ENCODE data around the gene CAMTA1.

Gene CAMTA1

DNA sequence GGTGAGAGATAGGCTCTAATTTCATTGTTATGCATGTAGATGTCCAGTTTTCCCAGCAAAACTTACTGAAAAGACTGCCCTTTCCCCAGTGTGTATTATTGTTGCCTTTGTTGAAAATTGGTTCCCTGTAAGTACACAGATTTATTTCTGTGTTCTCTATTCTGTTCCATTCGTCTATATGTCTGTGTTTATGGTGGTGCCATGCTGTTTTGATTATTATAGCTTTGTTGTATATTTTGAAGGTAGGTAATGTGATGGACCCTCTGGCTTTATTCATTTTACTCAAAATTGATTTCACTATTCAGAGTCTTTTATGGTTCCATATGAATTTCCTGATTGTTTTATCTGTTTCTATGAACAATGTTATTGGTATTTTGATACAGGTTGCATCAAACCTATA lies 610.0 kb downstream of the CAMTA1 start:
- TF ChIP-seq, protein P1, sequence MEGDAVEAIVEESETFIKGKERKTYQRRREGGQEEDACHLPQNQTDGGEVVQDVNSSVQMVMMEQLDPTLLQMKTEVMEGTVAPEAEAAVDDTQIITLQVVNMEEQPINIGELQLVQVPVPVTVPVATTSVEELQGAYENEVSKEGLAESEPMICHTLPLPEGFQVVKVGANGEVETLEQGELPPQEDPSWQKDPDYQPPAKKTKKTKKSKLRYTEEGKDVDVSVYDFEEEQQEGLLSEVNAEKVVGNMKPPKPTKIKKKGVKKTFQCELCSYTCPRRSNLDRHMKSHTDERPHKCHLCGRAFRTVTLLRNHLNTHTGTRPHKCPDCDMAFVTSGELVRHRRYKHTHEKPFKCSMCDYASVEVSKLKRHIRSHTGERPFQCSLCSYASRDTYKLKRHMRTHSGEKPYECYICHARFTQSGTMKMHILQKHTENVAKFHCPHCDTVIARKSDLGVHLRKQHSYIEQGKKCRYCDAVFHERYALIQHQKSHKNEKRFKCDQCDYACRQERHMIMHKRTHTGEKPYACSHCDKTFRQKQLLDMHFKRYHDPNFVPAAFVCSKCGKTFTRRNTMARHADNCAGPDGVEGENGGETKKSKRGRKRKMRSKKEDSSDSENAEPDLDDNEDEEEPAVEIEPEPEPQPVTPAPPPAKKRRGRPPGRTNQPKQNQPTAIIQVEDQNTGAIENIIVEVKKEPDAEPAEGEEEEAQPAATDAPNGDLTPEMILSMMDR (conservative IDR thresholded peaks at IDR 0.05; ENCODE audit: low read depth, low read length): no peak
- H3K4me3 ChIP-seq (ENCODE audit: low read length): no peak overlapping the region
- DNase-seq (ENCODE audit: low read depth): no peak

DNA sequence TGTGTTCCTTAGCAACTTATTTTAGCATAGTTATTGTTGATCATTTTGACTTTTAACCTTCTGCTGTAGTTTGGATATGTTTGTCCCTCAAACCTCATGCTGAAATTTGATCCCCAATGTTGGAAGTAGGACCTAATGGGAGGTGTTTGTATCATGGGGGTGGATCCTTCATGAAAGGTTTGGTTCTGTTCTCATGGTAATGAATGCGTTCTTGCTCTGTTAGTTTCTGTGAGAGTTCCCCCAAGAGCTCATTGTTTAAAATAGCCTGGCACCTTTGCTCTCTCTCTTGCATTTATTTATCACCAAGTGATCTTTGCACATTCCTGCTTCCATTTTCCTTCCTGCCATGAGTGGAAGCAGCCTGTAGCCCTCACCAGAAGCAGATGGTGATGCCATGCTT lies 613.7 kb downstream of the CAMTA1 start:
- no peak for DNase-seq (ENCODE audit: low read depth)
- TF ChIP-seq, protein P1 (conservative IDR thresholded peaks at IDR 0.05; ENCODE audit: low read depth, low read length): no peak
- no peak overlapping the region for H3K4me3 ChIP-seq (ENCODE audit: low read length)

DNA sequence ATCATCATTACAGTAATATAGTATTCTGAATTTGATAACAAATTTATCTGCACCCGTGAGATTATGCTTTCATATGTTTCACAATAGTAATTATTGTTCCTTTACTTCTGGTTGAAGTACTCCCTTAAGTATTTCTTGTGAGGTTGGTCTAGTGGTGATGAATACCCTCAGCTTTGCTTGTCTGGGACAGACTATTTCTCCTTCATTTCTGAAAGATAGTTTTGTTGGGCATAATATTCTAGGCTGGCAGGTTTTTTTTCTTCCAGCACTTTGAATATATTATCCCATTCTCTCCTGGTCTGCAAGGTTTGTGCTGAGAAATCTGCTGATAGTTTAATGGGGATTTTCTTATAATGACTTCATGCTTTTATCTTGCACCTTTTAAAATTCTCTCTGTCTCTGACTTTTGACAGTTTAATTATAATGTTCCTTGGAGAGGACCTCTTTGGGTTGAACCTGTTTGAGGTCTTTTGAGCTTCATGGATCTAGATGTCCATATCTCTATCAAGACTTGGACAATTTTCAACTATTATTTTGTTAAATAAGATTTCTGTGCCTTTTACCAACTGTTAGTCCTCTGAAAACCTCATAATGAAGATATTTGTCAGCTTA lies 614.4 kb downstream of the CAMTA1 start:
- no peak for DNase-seq (ENCODE audit: low read depth)
- TF ChIP-seq, protein P1 (conservative IDR thresholded peaks at IDR 0.05; ENCODE audit: low read depth, low read length): no peak
- no peak overlapping the region for H3K4me3 ChIP-seq (ENCODE audit: low read length)

DNA sequence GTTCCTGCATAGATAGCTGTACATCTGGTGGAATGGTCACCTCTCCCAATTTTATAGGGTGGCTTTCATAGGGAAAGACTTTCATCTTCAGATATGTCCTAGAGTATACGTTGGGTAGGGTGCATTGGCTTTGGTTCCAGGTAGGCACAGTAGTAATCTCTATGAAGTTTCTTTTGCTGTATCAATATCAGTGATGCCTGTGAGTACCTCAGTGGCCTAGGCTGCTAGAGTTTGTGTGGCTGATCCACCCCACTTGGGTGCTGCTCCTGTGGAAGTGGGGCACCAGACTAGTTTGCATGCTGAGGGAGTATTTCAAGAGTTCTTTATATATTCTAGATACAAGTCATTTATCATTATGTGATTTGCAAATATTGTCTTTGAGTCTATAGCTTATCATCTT lies 615.3 kb downstream of the CAMTA1 start:
- TF ChIP-seq, protein P1 (conservative IDR thresholded peaks at IDR 0.05; ENCODE audit: low read depth, low read length): no peak
- no peak overlapping the region for H3K4me3 ChIP-seq (ENCODE audit: low read length)
- no peak for DNase-seq (ENCODE audit: low read depth)

DNA sequence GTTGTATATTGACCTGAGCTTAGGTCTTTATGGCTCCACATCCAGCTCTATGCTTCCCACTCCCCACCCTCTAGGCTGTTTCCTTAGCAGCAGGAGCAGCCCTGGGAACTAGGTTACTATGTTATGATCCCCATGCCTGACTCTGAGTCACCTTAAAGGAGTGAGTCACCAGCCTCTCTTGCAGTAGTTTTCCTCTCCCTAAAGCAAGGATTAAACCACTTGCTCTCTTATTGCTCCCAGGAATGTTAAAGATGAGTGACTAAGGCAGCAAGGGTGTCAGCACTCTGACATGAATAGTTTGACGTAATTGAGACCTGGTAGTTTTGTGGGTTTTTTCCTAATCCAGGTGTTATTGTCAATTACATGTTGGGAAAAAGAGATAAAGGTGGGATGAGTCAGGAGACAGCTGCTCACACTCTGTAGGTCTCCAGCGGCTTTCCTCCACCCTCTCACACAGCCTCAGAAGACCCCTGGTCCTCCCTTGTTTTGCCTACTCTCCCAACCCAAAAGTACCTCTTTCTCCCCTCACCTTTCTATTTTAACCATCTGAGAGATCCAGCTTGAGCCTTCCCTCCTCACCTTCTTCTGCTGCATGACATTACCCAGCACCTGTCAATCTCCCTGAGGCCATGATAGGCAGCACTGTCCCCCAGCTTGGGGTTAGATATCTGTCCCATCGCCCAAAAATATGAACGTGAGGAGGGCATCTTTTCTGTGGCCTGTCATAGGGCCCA lies 616.7 kb downstream of the CAMTA1 start:
- TF ChIP-seq, protein P1 (conservative IDR thresholded peaks at IDR 0.05; ENCODE audit: low read depth, low read length): no peak
- no peak overlapping the region for H3K4me3 ChIP-seq (ENCODE audit: low read length)
- peak; percentile 100 for DNase-seq (ENCODE audit: low read depth)

DNA sequence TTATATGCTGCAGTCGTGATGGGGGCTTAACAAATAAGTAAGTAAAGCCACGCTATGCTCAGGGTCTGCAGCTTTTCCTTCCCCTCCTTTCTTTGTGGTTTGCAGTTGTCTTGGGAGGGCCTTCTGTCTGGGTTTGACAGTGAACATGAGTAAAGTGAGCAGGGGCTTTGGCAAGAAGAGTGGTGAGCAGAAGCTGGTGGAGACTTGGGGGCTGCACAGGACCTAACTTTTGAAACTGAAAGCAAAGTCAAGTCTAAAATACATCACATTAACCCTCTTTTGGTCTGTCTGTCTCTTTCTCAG lies 617.2 kb downstream of the CAMTA1 start:
- no peak for DNase-seq (ENCODE audit: low read depth)
- TF ChIP-seq, protein P1 (conservative IDR thresholded peaks at IDR 0.05; ENCODE audit: low read depth, low read length): no peak

More for the DNA sequence above, 617.2 kb downstream of the CAMTA1 start:
- H3K4me3 ChIP-seq (ENCODE audit: low read length): no peak overlapping the region

Data from retinal pigment epithelial cell (primary cell).